K562 (cell line): ENCODE measurements around the gene TTC9C. TPM values are rescaled to one million over a fixed set of nuclear protein-coding genes. Genes with fewer than 3 reads are reported as not detected.

ENCODE experiments used
- BRD9 ChIP-seq: fragments of 450-650 bp; IDR thresholded peaks from 2 replicates; pipeline ENCODE4 v1.6.1; 2018; ENCODE audit warnings: low read depth; ENCODE audit not compliant: partially characterized antibody
- CBFA2T3 ChIP-seq: fragments of 450-650 bp; IDR thresholded peaks from 2 replicates; pipeline ENCODE4 v1.6.1; 2017
- CBFB ChIP-seq: sonication (generic); formaldehyde crosslinking; IDR thresholded peaks from 2 replicates; pipeline ENCODE4 v1.4.0; 2020; ENCODE audit warnings: mild to moderate bottlenecking, missing genetic modification reagents
- CC2D1A ChIP-seq: fragments of 450-650 bp; IDR thresholded peaks from 2 replicates; pipeline ENCODE4 v1.6.1; 2017; ENCODE audit warnings: mild to moderate bottlenecking
- KDM2B ChIP-seq: fragments of 250-450 bp; sonication (Bioruptor Pico); IDR thresholded peaks from 2 replicates; pipeline ENCODE4 v1.8.0; 2021; ENCODE audit warnings: mild to moderate bottlenecking, moderate library complexity
- MEF2A ChIP-seq: IDR thresholded peaks from 2 replicates; pipeline ENCODE4 v1.6.1; 2011; ENCODE audit warnings: low read depth, mild to moderate bottlenecking, low read length, moderate library complexity; ENCODE audit not compliant: control insufficient read depth
- PTTG1 ChIP-seq: fragments of 450-650 bp; IDR thresholded peaks from 2 replicates; pipeline ENCODE4 v1.6.1; 2016; ENCODE audit warnings: low read depth, mild to moderate bottlenecking, missing genetic modification characterization, missing compliant biosample characterization
- PURB ChIP-seq: sonication (generic); formaldehyde crosslinking; IDR thresholded peaks from 2 replicates; pipeline ENCODE4 v1.9.0; 2021; ENCODE audit warnings: low read depth, mild to moderate bottlenecking, missing genetic modification reagents
- SAFB2 ChIP-seq: fragments of 200-400 bp; formaldehyde crosslinking; IDR thresholded peaks from 2 replicates; pipeline ENCODE4 v1.6.1; 2018; ENCODE audit warnings: borderline replicate concordance, low read length, low read depth, moderate library complexity; ENCODE audit not compliant: severe bottlenecking
- SMARCA4 ChIP-seq: fragments of 450-650 bp; IDR thresholded peaks from 2 replicates; pipeline ENCODE4 v1.6.1; 2016
- TAF1 ChIP-seq: IDR thresholded peaks from 2 replicates; pipeline ENCODE4 v1.6.1; 2011; ENCODE audit warnings: mild to moderate bottlenecking, low read length, moderate library complexity; ENCODE audit not compliant: insufficient read depth, control insufficient read depth, severe bottlenecking; ENCODE audit errors: extremely low read depth
- TEAD1 ChIP-seq, 2 experiments: fragments of 450-650 bp in 1 of 2; sonication (generic) in 1 of 2; formaldehyde crosslinking; IDR thresholded peaks; 2 replicates each; pipeline versions ENCODE4 v1.4.0 to v1.8.0; 2020 to 2022; ENCODE audit warnings: mild to moderate bottlenecking in 2 of 2, missing genetic modification reagents in 1 of 2
- WHSC1 ChIP-seq: IDR thresholded peaks from one replicate; pipeline ENCODE4 v1.6.1; 2012; ENCODE audit warnings: low read length, control low read depth, inconsistent platforms
- YY1 ChIP-seq, 3 experiments: IDR thresholded peaks; 2 replicates each; pipeline ENCODE4 v1.6.1; 2011; ENCODE audit warnings: low read length in 2 of 3, mild to moderate bottlenecking in 2 of 3, moderate library complexity in 2 of 3, borderline replicate concordance in 1 of 3, control low read depth in 1 of 3, low read depth in 1 of 3; ENCODE audit not compliant: insufficient read depth in 3 of 3, insufficient replicate concordance in 2 of 3, control insufficient read depth in 1 of 3, insufficient read length in 1 of 3; ENCODE audit errors: extremely low read depth in 1 of 3
- ZNF518B ChIP-seq: fragments of 250-450 bp; sonication (Bioruptor Pico); IDR thresholded peaks from 2 replicates; pipeline ENCODE4 v1.5.0; 2021; ENCODE audit warnings: mild to moderate bottlenecking, moderate library complexity
- ZNF696 ChIP-seq: fragments of 250-450 bp; sonication (Bioruptor Pico); conservative IDR thresholded peaks from 2 replicates; pipeline ENCODE4 v1.4.0; 2020; ENCODE audit warnings: mild to moderate bottlenecking, moderate library complexity
- polyA plus RNA-seq, 8 experiments: library from polyadenylated mRNA; depleted of rRNA in 4 of 8; stranded (reverse) in 5 of 8; unstranded in 3 of 8; fragments of >200 nt; fragmentation: Nextera tagmentation in 2 of 8; fragmentation: Illumina TruSeq in 1 of 8; extraction: Ambion mirVana in 2 of 8; extraction: Trizol in 1 of 8; gene quantifications; 2 replicates each; pipeline versions ENCODE4 v1.2.1 to v1.2.3, GENCODE V29; 2011 to 2014; ENCODE audit warnings: inconsistent platforms in 1 of 8, missing spikeins in 1 of 8
- total RNA-seq, 7 experiments: library from RNA; depleted of rRNA in 6 of 7; stranded (reverse); fragments of >200 nt in 6 of 7; fragmentation: Illumina TruSeq in 2 of 7; extraction: Trizol in 2 of 7; gene quantifications; 2 replicates each; pipeline versions ENCODE4 v1.2.1 to v1.2.3, GENCODE V29; 2011 to 2021; ENCODE audit warnings: low replicate concordance in 1 of 7

TTC9C gene
- total and polyA plus RNA-seq, 9 of the 15 experiments (the other 6 are each of a cell fraction or from before 2014, with no cell fraction given): 32.8 to 59.0 (median 37.1) TPM

DNA sequence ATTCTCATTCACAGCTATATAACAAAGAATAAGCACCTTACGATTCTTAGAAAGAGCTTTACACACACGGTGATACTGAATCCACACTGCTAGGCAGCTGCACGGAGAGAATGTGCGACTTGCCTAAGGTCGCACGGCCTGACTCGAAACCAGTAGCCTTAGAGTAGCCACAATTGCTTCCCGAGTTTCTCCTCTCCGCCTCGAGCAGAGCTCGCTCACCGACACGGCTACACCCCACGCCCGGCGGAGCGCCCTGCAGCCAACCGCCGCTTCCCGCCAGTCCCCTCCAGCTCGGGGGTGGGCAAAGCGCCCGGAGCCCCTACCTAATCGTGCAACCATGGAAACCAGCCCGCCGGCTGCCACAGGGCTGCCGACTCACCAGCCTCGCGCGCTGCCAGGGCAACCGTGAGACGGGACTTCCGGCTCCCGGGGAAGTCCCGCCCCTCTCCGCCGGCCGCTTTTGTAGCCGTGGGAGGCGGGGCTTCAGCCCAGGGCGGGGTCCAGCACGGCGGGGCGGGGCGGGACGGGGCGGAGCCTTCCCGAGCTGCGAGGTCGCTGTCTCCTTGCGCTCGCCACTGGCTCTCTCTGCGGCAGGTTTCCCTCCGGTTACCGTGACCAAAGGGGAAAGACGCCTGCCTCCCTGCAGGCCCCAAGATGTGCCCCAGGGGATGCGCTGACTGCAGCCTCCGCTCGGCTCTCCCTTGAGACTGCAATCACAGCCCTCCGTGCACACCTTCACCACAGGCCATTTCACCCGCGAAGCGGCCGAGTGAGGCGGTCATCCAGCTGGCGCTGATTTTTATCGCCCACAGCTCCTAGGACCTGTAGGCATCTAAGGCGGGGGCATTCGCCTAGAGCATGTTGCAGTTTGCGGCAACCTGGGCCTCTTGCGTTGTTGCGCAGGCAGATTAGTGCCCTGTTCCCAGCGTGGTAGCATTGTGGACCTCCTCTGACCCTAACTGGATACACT lies 22.1 kb upstream of the TTC9C start (continued):
- TF ChIP-seq YY1 (IDR thresholded peaks at IDR 0.05; ENCODE audit: borderline replicate concordance in 1 of 3, control insufficient read depth in 1 of 3, extremely low read depth in 1 of 3, insufficient read depth in 3 of 3, insufficient read length in 1 of 3, insufficient replicate concordance in 2 of 3, low read depth in 1 of 3, low read length in 2 of 3): peak in 1 of 3 experiments; percentile 12
- TF ChIP-seq ZNF518B: no peak
- TF ChIP-seq TEAD1 (CRISPR knock-in tag; IDR thresholded peaks at IDR 0.05): peak; percentile 13 to 53; a peak in 2 of 4 replicates
- no peak for TF ChIP-seq SAFB2
- TF ChIP-seq CC2D1A: no peak
- no peak for TF ChIP-seq BRD9
- no peak; the same call in 1 of the 2 replicates for TF ChIP-seq CBFB (CRISPR knock-in tag)
- no peak for TF ChIP-seq WHSC1
- TF ChIP-seq TAF1: no peak
- no peak for TF ChIP-seq PTTG1 (tag)
- no peak for TF ChIP-seq MEF2A
- no peak for TF ChIP-seq KDM2B (CRISPR knock-in tag)
- TF ChIP-seq CBFA2T3: peak; percentile 7; the same call in 1 of the 2 replicates
- no peak for TF ChIP-seq SMARCA4
- no peak for TF ChIP-seq ZNF696 (CRISPR knock-in tag)
- TF ChIP-seq PURB (CRISPR knock-in tag): no peak
